HG03060 (cell line): Measurements from ENCODE around the gene ALG1L2.
"Not testable (repeated sequence)": the region's sequence is repeated elsewhere in the genome, so short reads cannot be mapped to it uniquely, and the experiment has no call there.

Experiments
- ATAC-seq: cut with Tn5 transposase; IDR thresholded peaks from one replicate; pipeline ENCODE4 v1.9.1; 2021; ENCODE audit warnings: low read depth, moderate number of reproducible peaks; ENCODE audit not compliant: unreplicated experiment

ALG1L2 gene

GRCh38 chr3:130081351-130081881 lies at the start of gene ALG1L2:
Gene ALG1L2, plus strand, starts transcription at chr3:130081831. Its CDS starts 186 bp downstream, at chr3:130082017.
- ATAC-seq = no peak

- ATAC-seq = not testable (repeated sequence)
Measured at GRCh38 chr3:130037126-130037815, 44.4 kb upstream of the ALG1L2 start.

GRCh38 chr3:130042736-130043135 lies 38.9 kb upstream of the ALG1L2 start:
- not testable (repeated sequence) for ATAC-seq

GRCh38 chr3:130043658-130044057 lies 38.0 kb upstream of the ALG1L2 start:
- ATAC-seq = not testable (repeated sequence)

GRCh38 chr3:130044370-130044769 lies 37.3 kb upstream of the ALG1L2 start:
- no peak for ATAC-seq

GRCh38 chr3:130048726-130049125 lies 32.9 kb upstream of the ALG1L2 start:
- ATAC-seq = no peak

- ATAC-seq = not testable (repeated sequence)
Measured at GRCh38 chr3:130052366-130052765, 29.3 kb upstream of the ALG1L2 start.

GRCh38 chr3:130052965-130053364 lies 28.7 kb upstream of the ALG1L2 start:
- not testable (repeated sequence) for ATAC-seq

- not testable (repeated sequence) for ATAC-seq
Measured at GRCh38 chr3:130057536-130058266, 23.9 kb upstream of the ALG1L2 start.

GRCh38 chr3:130058267-130058657 lies 23.4 kb upstream of the ALG1L2 start:
- ATAC-seq = not testable (repeated sequence)

- not testable (repeated sequence) for ATAC-seq
Measured at GRCh38 chr3:130058716-130059115, 22.9 kb upstream of the ALG1L2 start.

- not testable (repeated sequence) for ATAC-seq
Measured at GRCh38 chr3:130059162-130059561, 22.5 kb upstream of the ALG1L2 start.

GRCh38 chr3:130073582-130073981 lies 8.0 kb upstream of the ALG1L2 start:
- ATAC-seq = no peak

GRCh38 chr3:130077636-130078035 lies 4.0 kb upstream of the ALG1L2 start:
- ATAC-seq = no peak

GRCh38 chr3:130083363-130084090 lies 1.9 kb downstream of the ALG1L2 start:
- not testable (repeated sequence) for ATAC-seq

- ATAC-seq = no peak
Measured at GRCh38 chr3:130084436-130084980, 2.9 kb downstream of the ALG1L2 start.

GRCh38 chr3:130085881-130086280 lies 4.2 kb downstream of the ALG1L2 start:
- ATAC-seq = no peak

- ATAC-seq = not testable (repeated sequence)
Measured at GRCh38 chr3:130086628-130087027, 5.0 kb downstream of the ALG1L2 start.

- no peak for ATAC-seq
Measured at GRCh38 chr3:130088061-130088460, 6.4 kb downstream of the ALG1L2 start.

- not testable (repeated sequence) for ATAC-seq
Measured at GRCh38 chr3:130090681-130091080, 9.1 kb downstream of the ALG1L2 start.

- ATAC-seq = no peak
Measured at GRCh38 chr3:130091958-130092357, 10.3 kb downstream of the ALG1L2 start.
